Stimulated activated CD8-positive, alpha-beta memory T cell treated with anti-CD3 and anti-CD28 coated beads, Interleukin-15, amount 100 ng/mL, for 4 hours (primary cell): Measurements from ENCODE around the gene EEFSEC.
A peak's percentile ranks its signal among the peaks of the same experiment; 100 is the strongest.
"Not testable (repeated sequence)": the region's sequence is repeated elsewhere in the genome, so short reads cannot be mapped to it uniquely, and the experiment has no call there.

Experiments
- DNase-seq, 2 donors: peaks; one replicate each; pipeline ENCODE4 v3.0.0-alpha.2; 2020; ENCODE audit warnings: low read depth in 2 of 2

EEFSEC gene

DNA sequence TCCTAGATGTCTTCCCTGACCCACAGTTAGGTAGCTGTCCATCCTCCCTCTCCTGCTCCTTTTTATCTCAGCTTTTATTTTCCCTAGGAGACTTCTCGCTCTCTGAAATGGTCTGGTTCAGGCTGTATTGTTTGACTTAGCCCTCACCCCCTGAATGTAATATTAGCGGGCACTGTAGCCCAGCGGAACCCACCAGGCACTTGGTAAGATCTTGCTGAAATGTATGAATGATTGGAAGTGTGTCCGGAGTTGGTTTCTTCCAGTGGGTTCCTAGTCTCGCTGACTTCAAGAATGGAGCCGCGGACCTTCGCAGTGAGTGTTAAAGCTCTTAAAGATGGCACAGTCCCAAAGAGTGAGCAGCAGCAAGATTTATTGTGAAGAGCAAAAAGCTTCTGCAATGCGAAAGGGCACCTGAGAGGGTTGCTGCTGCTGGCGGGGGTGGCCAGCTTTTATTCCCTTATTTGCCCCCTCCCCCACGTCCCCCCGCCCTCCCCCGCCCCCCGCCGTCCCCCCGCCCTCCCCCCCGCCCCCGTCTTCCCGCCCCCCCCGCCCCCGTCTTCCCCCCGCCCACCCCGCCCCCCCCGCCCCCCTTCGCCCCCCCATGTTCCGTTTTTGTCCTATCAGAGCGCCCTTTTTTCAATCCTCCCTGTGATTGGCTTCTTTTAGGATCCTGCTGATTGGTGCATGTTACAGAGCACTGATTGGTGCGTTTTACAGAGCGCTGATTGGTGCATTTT lies 694 bp upstream of the EEFSEC start:
- DNase-seq, result peak in 1 of 2 donors; percentile 18

DNA sequence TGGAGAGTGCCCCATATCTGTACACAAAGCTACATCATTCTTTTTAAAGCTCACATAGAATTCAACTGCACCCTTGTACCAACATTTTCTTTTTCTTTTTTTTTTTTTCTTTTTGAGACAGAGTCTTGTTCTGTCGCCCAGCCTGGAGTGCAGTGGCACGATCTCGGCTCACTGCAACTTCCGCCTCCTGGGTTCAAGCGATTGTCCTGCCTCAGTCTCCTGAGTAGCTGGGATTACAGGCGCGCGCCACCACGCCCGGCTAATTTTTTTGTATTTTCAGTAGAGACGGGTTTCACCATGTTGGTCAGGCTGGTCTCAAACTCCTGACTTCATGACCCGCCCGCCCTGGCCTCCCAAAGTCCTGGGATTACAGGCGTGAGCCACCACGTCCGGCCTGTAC lies 1.1 kb downstream of the EEFSEC start:
- not testable (repeated sequence) for DNase-seq

DNA sequence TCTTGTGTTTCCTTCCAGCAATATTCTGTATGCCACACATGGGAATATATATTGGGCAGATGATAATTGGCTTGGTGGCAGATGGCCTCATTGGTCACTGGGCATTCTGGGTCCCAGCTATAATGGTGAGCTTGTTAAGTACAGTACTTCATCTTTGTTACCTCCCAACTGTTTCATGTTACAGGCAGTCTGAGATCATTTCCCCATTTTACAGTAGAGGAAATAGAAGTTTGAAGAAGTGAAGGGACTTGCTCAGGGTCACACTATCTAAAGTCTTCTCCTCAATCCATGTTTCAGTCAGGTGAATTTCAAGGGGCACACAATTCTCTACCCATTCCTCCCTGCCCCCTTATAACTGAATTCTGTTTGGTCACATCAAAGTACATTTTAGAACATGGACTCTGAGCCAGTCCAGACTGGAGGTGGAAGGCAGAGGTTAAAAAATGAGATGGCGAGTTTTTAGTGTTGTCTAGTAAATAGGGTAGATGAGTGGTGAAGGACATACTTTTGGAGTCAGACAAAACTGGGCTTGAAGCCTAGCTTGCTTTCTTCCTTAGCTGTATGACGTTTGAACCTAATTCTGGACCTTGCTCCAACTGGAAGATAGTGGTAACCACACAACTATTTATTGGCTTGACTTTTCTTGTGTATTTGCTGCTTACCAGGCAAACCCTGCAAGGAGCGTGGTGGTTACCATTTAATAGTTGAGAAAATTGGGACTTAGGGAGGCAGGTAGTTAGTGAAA lies 2.5 kb downstream of the EEFSEC start:
- DNase-seq, result no peak

DNA sequence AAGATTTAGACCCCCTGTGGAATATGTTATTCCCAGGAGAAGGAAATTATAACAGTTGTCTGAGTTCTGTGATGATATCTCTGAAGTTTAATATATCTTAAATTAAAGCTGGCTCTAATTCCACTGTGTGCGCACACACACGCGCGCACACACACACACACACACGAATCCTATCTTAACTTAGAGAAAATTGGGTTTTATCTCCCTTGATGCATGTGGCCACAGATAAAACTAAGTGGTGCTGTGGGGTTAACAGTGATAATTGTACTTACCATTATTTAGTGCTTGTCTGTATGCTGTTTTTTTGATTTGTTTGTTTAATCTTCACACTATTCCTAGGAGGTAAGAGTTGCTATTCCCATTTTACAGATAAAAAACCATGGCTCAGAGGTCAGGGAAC lies 7.4 kb downstream of the EEFSEC start:
- DNase-seq, result no peak

DNA sequence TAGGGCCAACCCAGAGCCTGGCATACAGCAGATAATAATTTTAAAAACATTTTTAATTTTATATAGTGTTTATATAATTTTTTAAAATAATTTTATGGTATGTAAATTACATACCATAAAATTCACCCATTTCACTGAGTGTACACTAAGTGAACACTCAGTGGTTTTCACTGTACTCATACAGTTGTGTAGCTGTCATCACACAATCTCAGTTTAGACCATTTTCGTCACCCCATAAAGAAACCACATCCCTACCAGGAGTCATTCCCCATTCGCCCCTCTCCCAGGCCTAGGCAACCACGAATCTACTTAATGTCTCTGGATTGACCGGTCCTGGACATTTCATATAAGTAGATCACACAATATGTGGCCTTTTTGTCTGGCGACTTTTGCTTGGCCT lies 10.2 kb downstream of the EEFSEC start:
- no peak for DNase-seq

DNA sequence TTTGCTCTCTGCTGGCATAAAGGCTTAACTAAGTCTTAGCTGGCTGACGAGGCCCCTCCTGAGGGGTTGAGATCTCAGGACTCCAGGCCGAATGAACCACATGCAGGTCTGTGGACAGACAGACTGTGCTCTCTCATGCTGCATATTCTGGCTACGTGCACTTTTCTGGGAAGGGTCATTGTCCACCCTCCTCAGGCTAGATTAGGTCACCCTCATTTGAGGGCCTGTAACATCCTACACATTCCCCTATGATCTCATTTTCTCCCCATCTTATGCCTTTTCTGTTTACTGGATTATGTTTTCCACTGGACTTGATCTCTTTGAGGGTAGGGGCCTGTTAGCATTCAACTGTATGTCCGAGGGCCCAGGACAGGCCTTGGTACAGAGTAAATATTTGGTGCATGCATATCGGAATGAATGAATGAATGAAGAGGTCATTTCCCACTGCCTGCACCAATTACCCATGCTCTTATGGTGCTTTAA lies 13.7 kb downstream of the EEFSEC start:
- DNase-seq, result no peak

DNA sequence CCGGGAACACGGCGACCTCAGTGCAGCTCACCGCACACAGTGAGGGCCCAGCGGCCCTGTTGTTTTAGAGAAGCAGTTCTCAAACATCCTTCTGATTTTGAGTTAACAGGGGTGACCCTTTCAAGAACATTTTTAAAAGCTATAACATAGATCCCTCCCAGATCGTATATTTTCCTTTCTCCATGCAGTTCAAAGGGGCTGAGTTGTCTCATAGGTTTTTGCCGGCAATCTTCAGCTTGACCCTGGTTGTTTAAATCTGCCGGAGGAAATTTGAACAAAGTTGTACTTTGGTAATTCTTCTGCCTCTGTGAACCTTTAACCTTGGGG lies 14.3 kb downstream of the EEFSEC start:
- no peak for DNase-seq

DNA sequence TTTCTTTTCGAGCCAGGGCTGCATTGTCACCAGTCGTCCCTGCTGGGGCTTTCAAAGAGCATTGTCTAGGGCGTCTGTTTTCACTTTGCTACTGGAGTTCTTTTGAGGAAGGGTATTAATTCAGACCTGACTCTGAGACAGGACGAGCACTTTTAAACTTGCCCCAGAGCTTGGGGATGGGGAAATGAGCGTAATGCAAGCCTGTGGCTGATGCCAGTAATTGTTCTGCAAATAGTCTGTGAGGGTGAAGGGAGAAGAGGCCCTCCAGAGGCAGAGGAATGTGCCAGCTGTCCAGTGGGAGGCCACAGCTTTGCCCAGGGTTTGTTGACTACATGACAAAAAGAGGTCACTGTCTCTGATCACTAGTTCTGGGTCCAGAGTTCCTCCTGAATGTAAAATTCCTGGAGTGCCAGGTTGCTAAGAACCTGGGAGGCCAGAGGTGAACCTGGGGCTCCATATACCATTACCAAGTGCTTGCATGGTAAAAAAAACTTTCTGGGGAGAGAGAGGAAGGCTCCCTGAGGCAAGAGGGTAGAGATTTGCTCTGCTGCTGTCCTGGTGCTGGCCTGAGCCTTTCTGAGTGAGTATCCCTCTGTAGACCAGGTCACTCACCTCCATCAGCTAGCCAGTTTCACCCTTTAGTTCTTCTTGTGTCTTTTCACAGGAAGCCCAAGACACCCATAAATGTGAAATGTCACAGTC lies 14.8 kb downstream of the EEFSEC start:
- no peak for DNase-seq

DNA sequence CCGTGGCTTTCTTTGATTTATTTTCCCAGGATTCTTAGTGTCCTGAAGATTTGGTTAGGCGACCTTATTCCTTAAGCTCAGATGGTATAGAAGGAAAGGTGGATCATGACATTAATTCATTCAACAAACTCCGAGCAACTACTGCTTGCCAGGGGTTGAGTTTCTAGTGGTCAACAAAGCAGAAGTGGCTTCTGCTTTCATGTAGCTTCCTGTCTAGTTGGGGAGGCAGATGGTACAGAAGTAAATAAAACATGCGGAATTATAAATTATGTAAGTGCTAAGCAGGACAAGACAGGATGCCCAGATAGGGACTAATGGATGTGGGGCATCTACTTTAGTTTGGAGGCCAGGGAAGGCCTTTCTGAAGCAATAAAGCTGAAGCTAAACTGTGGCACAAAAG lies 15.6 kb downstream of the EEFSEC start:
- DNase-seq, result no peak

DNA sequence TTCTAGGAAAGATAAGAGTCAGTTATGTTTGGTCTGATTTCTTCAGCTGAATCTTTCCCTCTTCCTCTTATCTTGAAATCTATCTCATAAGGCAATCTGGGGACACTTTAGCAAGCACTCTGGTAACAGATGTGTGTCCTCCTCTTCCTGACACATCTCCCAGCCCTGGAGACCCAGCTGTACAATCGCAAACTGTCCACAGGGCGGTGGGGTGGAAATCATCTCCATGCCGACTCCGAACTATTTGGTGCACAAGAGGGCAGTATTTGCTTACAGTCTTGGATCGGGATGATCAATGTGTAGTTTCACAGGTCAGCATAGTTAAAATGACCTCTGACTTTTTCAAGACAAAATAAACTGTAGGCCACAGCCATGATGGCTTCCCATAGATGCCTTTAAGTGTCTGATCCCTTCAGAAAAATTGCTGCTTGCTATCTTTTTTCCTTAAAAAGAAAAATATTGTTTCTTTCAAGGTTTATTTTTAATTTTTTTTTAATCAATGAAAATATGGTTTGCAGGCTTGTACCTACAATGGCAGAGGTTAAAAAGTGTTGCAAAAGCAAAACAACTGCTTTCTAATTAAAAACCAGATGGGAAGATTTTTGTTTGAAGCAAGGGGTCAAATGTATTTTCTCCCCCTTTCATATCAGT lies 17.7 kb downstream of the EEFSEC start:
- DNase-seq, result no peak

DNA sequence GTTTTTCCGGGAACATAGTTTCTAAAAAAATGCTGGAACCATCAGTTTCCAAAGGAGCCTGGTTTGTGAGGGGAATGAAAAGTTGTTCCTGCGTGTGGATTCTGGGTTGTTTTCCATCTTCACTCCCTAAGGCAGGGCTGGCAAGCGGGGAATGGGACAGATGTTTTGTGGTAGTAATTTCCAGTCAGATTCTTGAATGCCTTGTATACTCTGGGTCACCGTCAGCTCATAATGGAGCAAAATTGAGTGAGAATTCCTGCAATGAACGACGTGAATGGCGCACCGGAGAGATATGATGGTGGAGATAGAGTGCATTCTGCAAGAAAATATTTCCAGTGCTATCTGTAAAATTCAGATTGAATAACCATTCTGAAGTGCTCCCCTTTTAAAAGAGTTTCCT lies 19.9 kb downstream of the EEFSEC start:
- DNase-seq, result no peak

DNA sequence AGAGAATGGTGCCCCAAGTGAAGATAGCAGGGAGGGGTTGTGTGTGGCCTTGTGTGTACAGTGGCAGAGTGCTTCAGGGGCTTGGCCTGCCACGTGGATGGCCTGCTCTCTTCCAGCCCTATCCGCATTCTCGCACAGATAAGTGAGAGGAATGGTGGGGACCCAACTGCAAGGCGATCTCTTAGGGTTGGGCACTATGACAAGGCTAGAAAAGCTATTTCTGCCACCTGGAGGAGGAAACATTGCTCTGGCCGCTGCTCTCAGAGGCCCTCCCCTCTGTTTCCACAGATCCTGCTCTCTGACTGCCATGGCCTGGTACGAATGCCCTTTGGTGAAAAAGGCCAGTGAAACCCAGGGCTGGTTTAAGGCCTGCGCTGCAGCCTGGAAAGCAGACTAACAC lies 20.6 kb downstream of the EEFSEC start:
- no peak for DNase-seq

DNA sequence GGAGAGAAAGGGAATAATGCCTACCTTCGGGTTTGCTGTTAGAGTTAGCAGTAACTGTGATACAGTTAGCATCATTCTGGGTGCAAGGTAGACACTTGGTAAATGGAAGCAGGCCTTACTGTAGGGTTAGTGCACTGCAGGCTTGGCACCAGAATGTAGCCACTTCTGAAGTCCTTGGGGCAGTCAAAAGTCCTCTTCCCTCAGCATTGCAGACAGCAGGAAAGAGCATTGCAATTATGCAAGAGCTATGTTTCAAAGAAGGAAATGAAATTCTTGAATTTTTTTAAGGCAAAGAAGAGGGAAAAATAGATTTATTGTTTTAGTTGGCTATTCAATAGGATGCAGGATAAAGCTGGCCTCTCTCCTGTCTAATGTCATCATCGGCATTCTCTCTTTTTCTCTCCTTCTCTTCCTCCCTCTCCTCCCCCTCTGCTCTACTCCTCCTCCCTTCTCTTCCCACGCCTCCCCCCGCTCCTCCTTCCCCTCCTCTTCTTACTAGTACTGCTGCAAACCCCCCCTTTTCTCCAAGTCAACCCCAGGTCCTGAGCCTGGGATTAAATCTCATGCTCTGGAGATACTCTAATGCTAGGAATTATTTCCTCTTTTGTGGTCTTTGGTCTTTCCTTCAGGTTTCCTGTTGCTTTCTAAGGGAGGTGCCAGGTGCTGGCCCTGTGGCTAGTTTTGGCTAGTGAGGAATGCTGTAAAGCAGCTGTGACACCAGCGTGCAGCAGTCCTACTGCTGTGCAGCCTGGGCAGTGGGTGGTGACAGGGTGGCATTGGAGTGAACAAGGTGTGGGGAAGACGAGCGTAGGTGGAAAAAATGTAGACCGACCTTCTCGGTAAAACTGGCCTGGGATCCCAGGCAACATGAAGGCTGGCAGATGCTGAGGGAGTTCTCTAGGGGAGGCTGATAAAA lies 21.7 kb downstream of the EEFSEC start:
- no peak for DNase-seq

DNA sequence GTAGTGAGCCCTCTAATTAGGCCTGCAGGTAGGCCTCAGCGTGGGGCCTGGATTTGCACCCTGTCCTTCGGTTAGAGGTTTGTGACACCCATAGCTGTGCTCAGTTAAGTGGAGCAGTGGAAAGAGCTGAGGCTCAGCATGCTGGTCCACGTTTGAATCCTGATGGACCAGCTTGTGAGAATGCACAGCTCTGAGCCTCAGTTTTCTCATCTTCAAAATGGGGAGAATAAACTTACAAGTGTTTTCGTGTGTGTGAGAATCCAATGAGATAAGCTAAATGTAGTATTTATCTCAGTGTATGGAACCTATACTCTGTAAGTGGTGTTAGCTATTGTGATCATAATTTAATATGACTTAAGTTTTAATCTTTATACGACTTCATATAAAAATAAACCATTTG lies 22.5 kb downstream of the EEFSEC start:
- no peak for DNase-seq

DNA sequence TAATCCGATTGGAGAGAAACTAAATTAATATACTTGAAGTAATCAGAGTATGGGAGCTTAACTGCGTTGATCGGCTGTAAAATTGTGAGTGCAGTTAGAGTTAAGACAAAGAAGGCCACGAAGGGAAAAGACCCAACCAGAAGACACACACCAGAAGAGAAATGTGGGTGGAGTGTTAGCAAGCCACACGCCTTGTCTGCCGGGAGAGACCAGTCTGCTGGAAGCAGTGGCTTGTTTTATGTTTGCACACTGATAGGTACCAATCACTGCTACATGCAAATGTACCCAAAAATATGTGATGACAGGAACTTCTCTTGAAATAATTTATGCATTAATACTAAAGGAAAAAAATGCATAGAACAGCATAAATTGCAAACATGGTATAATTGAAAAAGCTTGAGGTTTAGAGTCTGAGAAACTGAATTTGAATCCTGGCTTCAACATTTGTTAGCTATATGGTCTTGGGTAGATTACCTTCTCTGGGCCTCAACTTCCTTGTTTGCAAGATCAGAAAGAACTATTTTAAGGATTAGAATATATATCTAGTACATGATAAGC lies 23.1 kb downstream of the EEFSEC start:
- no peak for DNase-seq

DNA sequence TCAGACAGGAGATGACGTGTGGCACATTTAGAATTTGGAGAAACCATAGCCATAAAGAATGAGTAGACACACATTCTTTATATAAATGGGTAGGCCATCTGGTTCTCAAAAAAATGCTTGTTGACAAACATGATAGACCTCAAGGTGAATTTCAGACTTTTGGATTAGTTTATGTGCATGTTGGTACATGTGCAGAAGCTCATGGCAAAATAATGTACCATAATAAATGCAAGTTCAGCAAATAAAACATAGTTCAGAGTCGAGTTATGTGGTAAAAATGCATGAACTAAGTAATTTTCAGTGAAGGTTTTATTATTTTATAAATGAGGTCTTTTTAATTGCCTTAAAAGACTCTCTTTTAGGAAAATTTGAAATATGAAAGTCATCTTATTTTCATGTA lies 24.6 kb downstream of the EEFSEC start:
- no peak for DNase-seq

DNA sequence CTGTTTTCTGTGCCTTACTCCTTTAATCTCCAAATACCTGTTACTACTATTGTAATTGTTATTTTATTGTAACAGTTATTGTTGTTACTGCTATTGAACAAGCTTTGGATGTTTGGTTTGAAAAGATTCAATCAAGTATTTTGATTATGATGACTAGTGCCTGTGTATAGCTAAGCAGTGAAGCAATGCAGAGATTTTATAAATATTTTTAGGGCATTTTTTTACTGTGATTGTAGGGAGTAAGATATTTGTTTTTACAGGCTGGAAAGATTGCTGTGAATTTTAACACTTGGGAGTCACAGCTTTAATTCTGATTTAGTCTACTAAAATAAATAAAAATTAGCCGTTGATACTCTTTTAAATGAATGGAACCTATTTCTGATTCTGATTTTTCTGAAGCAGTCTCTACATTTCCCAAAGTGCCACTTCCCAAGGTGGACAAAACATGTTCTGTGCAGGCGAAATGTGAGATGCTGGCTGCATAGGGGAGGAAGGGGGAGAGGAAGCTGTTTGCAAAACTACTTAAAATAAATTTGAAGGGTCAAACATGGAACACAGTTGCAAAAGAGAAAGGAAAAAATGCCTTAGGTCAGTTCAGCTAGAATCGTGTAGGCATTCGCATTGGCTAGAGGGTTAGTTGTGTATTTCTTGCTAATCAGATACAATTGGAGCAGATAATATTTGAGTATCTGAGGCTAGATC lies 25.7 kb downstream of the EEFSEC start:
- DNase-seq, result no peak

DNA sequence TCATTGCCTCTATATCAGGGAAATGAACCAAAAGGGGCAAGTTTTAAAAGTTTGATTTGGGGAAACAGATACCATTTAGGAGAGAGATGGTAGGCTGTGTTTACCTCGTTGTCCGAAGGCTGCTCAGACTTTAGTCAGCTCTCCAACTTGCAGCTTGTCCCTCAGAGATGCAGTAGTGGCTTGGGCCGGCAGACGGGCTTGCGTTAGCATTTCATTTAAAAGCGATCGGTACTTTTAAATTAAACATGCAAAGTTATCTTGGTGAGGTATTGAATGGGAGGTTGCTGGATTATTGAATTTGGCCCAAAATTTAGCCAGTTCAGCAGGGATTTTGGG lies 26.2 kb downstream of the EEFSEC start:
- no peak for DNase-seq

DNA sequence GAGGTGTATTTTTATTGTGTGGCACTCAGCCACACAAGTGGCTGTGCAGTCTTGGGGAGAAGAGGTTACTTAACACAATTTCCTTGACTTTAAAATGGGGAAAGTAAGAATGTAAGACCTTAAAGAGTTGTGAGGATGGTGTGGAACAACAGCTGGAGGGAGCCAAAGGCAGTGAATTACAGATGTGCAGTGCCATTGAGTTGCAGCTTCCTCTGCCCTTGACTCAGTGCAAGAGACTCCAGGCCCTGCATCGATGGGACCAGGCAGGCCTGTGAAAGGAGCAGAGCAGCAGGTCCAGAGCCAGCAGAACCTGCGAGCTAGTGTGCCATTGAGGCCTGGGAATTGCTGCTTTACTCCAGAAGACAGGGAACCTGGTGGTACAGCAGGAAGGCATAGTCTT lies 27.2 kb downstream of the EEFSEC start:
- no peak for DNase-seq

DNA sequence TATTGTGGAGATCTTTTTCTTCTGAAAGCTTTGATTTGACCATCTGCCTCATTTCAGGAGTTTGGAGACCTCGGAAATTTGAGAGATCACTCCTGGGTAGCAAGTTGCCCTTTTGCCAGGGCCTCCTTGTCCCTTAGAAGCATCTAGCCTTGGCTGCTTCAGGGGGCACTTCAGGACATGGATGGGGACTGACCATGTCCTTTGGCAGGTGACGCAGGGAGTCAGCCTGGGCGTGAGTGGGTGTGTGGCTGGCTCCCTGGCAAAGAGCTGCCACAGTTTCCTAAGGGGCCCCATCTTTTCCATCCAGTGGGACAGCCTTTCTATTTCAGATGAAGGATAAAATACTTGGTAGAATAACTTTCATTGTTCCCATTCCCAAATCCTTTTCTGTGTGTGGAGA lies 27.6 kb downstream of the EEFSEC start:
- no peak for DNase-seq

DNA sequence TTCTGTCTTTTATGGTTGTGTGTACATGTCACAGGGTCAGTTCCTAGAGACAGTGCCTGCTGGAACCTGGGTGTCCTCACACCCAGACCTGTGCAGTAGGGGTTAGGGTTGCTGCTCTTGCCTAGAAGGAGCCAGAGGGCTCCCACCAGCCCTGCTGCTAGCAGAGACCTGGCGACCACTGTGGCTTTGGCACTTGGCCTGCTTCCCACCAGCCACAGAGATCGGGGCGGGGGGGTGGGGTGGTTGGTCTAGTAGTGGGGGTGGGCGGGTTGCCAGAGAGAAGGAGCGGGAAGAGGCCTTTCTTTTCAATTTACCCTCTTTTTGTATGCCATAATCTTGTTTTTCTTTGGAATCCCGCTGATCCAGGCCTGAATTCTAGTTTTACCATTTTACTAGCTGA lies 29.4 kb downstream of the EEFSEC start:
- no peak for DNase-seq
